Transverse colon (tissue), 4 donors: Measurements from ENCODE around the gene TAC4. TPM values are rescaled to one million over a fixed set of nuclear protein-coding genes. Genes with fewer than 3 reads are reported as not detected.

Experiments
- DNase-seq: peaks from one replicate; pipeline ENCODE4 v3.0.0-alpha.2; 2019
- H3K27ac ChIP-seq, 4 donors: fragments of 200-600 bp; sonication (generic); 2 replicates each; pipeline ENCODE4 v1.5.1; 2016 to 2018; ENCODE audit warnings: inconsistent platforms in 4 of 4
- H3K27me3 ChIP-seq: fragments of 200-600 bp; sonication (generic); 2 replicates; pipeline ENCODE4 v1.5.1; 2017; ENCODE audit warnings: inconsistent platforms
- H3K36me3 ChIP-seq, 4 donors: fragments of 200-600 bp; sonication (generic); 2 replicates each; pipeline ENCODE4 v1.5.1; 2017 to 2019; ENCODE audit warnings: inconsistent platforms in 4 of 4
- H3K4me1 ChIP-seq, 4 donors: fragments of 200-600 bp; sonication (generic); 2 replicates each; pipeline ENCODE4 v1.5.1; 2017 to 2020; ENCODE audit warnings: inconsistent platforms in 4 of 4
- H3K4me3 ChIP-seq, 4 donors: fragments of 200-600 bp; sonication (generic); 1 replicate in 1 of 4; 2 replicates in 3 of 4; pipeline versions ENCODE4 v1.5.1 to v1.6.1; 2017 to 2019; ENCODE audit warnings: inconsistent platforms in 4 of 4
- H3K9me3 ChIP-seq, 2 donors: fragments of 200-600 bp; sonication (generic); 2 replicates each; pipeline ENCODE4 v1.5.1; 2017 to 2019; ENCODE audit warnings: inconsistent platforms in 2 of 2
- EP300 ChIP-seq: sonication (generic); formaldehyde crosslinking; IDR thresholded peaks from one replicate; pipeline ENCODE4 v1.6.1; 2017; ENCODE audit warnings: antibody characterized with exemption, low read depth
- POLR2A ChIP-seq: fragments of 450-650 bp; IDR thresholded peaks from one replicate; pipeline ENCODE4 v1.6.1; 2016; ENCODE audit warnings: antibody characterized with exemption, mild to moderate bottlenecking, moderate library complexity
- POLR2AphosphoS5 ChIP-seq, 3 donors: sonication (generic); formaldehyde crosslinking; IDR thresholded peaks; one replicate each; pipeline ENCODE4 v1.6.1; 2016; ENCODE audit warnings: antibody characterized with exemption in 3 of 3
- WGBS, 2 donors: methylation state at CpG; one replicate each; pipeline ENCODE4 v1.1.5; 2018; ENCODE audit warnings: low coverage in 1 of 2; 5-methylcytosine and 5-hydroxymethylcytosine counted together
- in situ Hi-C, 4 donors: fragments of 200-750 bp; cut with MboI; loops; one replicate each; pipeline versions ENCODE4 v1.15.0 to v1.15.1; 2017; ENCODE audit warnings: low sequenced_read_pairs in 3 of 4, low pct_ligation_motif_present in 1 of 4, low pct_unique_long_range_greater_than_20kb in 1 of 4
- intact Hi-C: fragments of 100-400 bp; cut with DNase I; formaldehyde crosslinking; loops from one replicate; pipeline ENCODE4 v1.15.1; 2023; ENCODE audit warnings: low total_unique reads
- total RNA-seq, 4 donors: library from RNA; depleted of rRNA; stranded (reverse); fragments of >200 nt; gene quantifications; one replicate each; pipeline ENCODE4 v1.1.0, GENCODE V29; 2016
- TF ChIP-seq, protein P1 (sequence below), 5 experiments: fragments of 200-600 bp in 3 of 5; fragments of 450-650 bp in 2 of 5; sonication (generic) in 3 of 5; IDR thresholded peaks; 1 replicate in 2 of 5; 2 replicates in 3 of 5; pipeline ENCODE4 v1.5.1; 2016 to 2017; ENCODE audit warnings: antibody characterized with exemption in 5 of 5, inconsistent platforms in 3 of 5, mild to moderate bottlenecking in 2 of 5, moderate library complexity in 1 of 5

The TAC4 gene
- total RNA-seq, 4 donors from 2014 or later, result not detected

DNA sequence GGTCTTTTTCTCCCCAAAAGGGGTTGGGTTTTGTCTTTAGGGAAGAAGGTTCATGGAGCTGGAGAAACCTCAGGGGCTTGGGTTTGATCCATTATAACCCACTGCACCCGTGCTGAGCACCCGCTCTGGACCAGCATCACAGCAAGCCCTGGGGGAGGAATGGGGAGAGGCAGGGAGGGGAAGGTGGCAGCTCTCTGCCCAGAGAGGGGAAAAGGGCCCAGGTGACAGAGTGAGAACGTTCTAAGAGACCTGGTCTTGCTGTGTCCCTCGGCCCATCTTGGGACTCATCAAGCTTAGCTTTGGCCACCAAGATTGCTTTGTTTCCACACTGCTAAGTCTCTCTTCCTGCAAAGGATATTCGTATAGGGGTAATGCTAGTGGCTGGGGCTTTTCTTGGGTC is 38.2 kb upstream of the TAC4 start:
- Histone ChIP-seq H3K4me1 (peaks cover 0 to 6% (median 0%) of the 10 kb centered on the region in 4 donors), H3K36me3 (no peaks in the 10 kb centered on the region), H3K9me3 (no peaks in the 10 kb centered on the region), H3K27me3 (peaks cover 94% of the 10 kb centered on the region), H3K27ac (no peak overlapping the region), H3K4me3 (no peak overlapping the region)
- DNase-seq, result no peak
- no peak for TF ChIP-seq EP300
- TF ChIP-seq, protein P1, sequence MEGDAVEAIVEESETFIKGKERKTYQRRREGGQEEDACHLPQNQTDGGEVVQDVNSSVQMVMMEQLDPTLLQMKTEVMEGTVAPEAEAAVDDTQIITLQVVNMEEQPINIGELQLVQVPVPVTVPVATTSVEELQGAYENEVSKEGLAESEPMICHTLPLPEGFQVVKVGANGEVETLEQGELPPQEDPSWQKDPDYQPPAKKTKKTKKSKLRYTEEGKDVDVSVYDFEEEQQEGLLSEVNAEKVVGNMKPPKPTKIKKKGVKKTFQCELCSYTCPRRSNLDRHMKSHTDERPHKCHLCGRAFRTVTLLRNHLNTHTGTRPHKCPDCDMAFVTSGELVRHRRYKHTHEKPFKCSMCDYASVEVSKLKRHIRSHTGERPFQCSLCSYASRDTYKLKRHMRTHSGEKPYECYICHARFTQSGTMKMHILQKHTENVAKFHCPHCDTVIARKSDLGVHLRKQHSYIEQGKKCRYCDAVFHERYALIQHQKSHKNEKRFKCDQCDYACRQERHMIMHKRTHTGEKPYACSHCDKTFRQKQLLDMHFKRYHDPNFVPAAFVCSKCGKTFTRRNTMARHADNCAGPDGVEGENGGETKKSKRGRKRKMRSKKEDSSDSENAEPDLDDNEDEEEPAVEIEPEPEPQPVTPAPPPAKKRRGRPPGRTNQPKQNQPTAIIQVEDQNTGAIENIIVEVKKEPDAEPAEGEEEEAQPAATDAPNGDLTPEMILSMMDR (IDR thresholded peaks at IDR 0.05), result no peak
- no peak for TF ChIP-seq POLR2A
- TF ChIP-seq POLR2AphosphoS5 (IDR thresholded peaks at IDR 0.05), result no peak
- 60 to 85% methylated on average over 1 to 5 of the region's 5 CpGs for WGBS, 2 donors
- in situ Hi-C loops (loop anchor here in 1 of 4 donors (10.0 kb wide), 1 partner anchor 119 kb away; no protein-coding TSS in a partner anchor), intact Hi-C loops (no loop called here)

- Histone ChIP-seq H3K36me3 (no peaks in the 10 kb centered on the region), H3K4me1 (peaks cover 0 to 8% (median 5%) of the 10 kb centered on the region in 4 donors), H3K27ac (no peak overlapping the region), H3K4me3 (no peak overlapping the region), H3K27me3 (peaks cover 91% of the 10 kb centered on the region), H3K9me3 (no peaks in the 10 kb centered on the region)
- intact Hi-C loops (loop anchor here (5.0 kb wide), 1 partner anchor 115 kb away; the partner anchor contains the start of gene DLX3), in situ Hi-C loops (loop anchor here in 1 of 4 donors (10.0 kb wide), 1 partner anchor 122 kb away; no protein-coding TSS in a partner anchor)
- WGBS, 2 donors, result 54% methylated on average over 7 of the region's 7 CpGs; no CpG with 5 or more reads in 1 of the 2 donors
- no peak for DNase-seq
- no peak for TF ChIP-seq POLR2A
- TF ChIP-seq EP300, result no peak
- no peak for TF ChIP-seq POLR2AphosphoS5 (IDR thresholded peaks at IDR 0.05)
- TF ChIP-seq, protein P1 (IDR thresholded peaks at IDR 0.05), result no peak
Observed at GRCh38 chr17:49882434-49882833, 34.6 kb upstream of the TAC4 start.

DNA sequence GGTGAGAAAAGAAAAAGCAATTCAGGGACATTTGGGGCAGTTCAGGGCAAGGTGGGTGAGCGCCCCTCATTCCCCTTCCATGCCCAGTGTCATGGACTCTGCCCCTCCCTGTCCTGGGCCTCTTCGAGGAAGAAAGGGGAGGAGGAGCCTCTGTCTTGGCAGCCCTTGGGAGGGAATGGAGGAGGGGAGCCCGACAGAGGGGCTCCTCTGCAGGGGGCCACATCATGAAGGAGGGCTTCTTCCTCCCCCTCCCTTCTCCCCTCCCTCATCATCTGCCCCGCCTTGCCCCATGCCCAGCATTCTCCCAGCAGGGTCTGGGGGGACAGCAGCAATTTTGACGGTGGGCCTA is 33.2 kb upstream of the TAC4 start:
- Histone ChIP-seq H3K4me3 (no peak overlapping the region), H3K27me3 (peaks cover 87% of the 10 kb centered on the region), H3K4me1 (peaks cover 0 to 8% (median 5%) of the 10 kb centered on the region in 4 donors), H3K36me3 (no peaks in the 10 kb centered on the region), H3K9me3 (no peaks in the 10 kb centered on the region), H3K27ac (no peak overlapping the region)
- TF ChIP-seq, protein P1 (IDR thresholded peaks at IDR 0.05), result no peak
- no peak for TF ChIP-seq POLR2AphosphoS5 (IDR thresholded peaks at IDR 0.05)
- no peak for TF ChIP-seq EP300
- no peak for TF ChIP-seq POLR2A
- DNase-seq, result no peak
- in situ Hi-C loops, result loop anchor here in 1 of 4 donors (10.0 kb wide), 1 partner anchor 124 kb away; no protein-coding TSS in a partner anchor
- WGBS, 2 donors, result 27% methylated on average over 5 of the region's 5 CpGs; no CpG with 5 or more reads in 1 of the 2 donors
- intact Hi-C loops, result loop anchor here (5.0 kb wide), 1 partner anchor 116 kb away; the partner anchor contains the start of gene DLX3

GRCh38 chr17:49880291-49881053 is 32.6 kb upstream of the TAC4 start:
- TF ChIP-seq POLR2AphosphoS5 (IDR thresholded peaks at IDR 0.05), result no peak
- TF ChIP-seq, protein P1 (IDR thresholded peaks at IDR 0.05), result peak; percentile 91 to 99 (median 99)
- TF ChIP-seq EP300, result no peak
- Histone ChIP-seq H3K4me1 (peaks cover 0 to 8% (median 5%) of the 10 kb centered on the region in 4 donors), H3K27ac (no peak overlapping the region), H3K27me3 (peaks cover 82% of the 10 kb centered on the region), H3K4me3 (no peak overlapping the region), H3K36me3 (no peaks in the 10 kb centered on the region), H3K9me3 (no peaks in the 10 kb centered on the region)
- peak; percentile 71 for DNase-seq
- WGBS, 2 donors, result 9% methylated on average over 41 of the region's 41 CpGs; no CpG with 5 or more reads in 1 of the 2 donors
- intact Hi-C loops (loop anchor here (5.0 kb wide), 1 partner anchor 117 kb away; the partner anchor contains the start of gene DLX3), in situ Hi-C loops (loop anchor here in 1 of 4 donors (10.0 kb wide), 1 partner anchor 124 kb away; no protein-coding TSS in a partner anchor)
